HFFc6 (cell line): ENCODE data around the gene MEF2D. TPM values are rescaled to one million over a fixed set of nuclear protein-coding genes. Genes with fewer than 3 reads are reported as not detected.

Source experiments
- DNase-seq: peaks from one replicate; pipeline ENCODE4 v3.0.0-alpha.2; 2018
- H3K27ac Mint-ChIP-seq: 2 replicates; pipeline ENCODE4 v1.8.0; 2020; ENCODE audit warnings: mild to moderate bottlenecking, mixed read lengths
- H3K27me3 Mint-ChIP-seq: 2 replicates; pipeline ENCODE4 v1.8.0; 2021; ENCODE audit warnings: mild to moderate bottlenecking, moderate library complexity, mixed read lengths; ENCODE audit not compliant: insufficient read depth
- H3K36me3 Mint-ChIP-seq: 2 replicates; pipeline ENCODE4 v1.8.0; 2021; ENCODE audit warnings: low read depth, mixed read lengths
- H3K4me1 Mint-ChIP-seq: 2 replicates; pipeline ENCODE4 v1.8.0; 2020; ENCODE audit warnings: low read depth, mixed read lengths
- H3K4me3 Mint-ChIP-seq: 2 replicates; pipeline ENCODE4 v1.8.0; 2020; ENCODE audit warnings: mild to moderate bottlenecking, moderate library complexity, mixed read lengths
- H3K9me3 Mint-ChIP-seq: 2 replicates; pipeline ENCODE4 v1.8.0; 2020; ENCODE audit warnings: mild to moderate bottlenecking, mixed read lengths
- CTCF ChIP-seq: fragments of 200-600 bp; sonication (generic); IDR thresholded peaks from 2 replicates; pipeline ENCODE4 v1.5.0; 2021; ENCODE audit warnings: antibody characterized with exemption, mild to moderate bottlenecking
- total RNA-seq, 6 experiments: library from RNA; stranded (reverse); fragmentation: NEBNext Ultra II Directional; extraction: Animal tissue kit (Norgen Biotek cat#: 25700); gene quantifications; 2 replicates in 1 of 6; 3 replicates in 5 of 6; pipeline ENCODE4 v1.2.3, GENCODE V29; 2021

Gene MEF2D
- total RNA-seq, 6 experiments from 2014 or later, result 50.0 to 60.1 (median 56.8) TPM

GRCh38 chr1:156525071-156525501, 24.5 kb upstream of the MEF2D start:
- Mint-ChIP-seq H3K27me3 (no peaks in the 10 kb centered on the region; the same call in 1 of the 2 replicates), H3K9me3 (no peaks in the 10 kb centered on the region), H3K4me3 (no peak overlapping the region), H3K4me1 (peaks cover 18% of the 10 kb centered on the region), H3K27ac (no peak overlapping the region), H3K36me3 (peaks cover 11% of the 10 kb centered on the region)
- TF ChIP-seq CTCF, result no peak
- DNase-seq, result peak; percentile 19

GRCh38 chr1:156524481-156524869, 23.9 kb upstream of the MEF2D start:
- DNase-seq, result no peak
- peaks cover 11% of the 10 kb centered on the region for H3K36me3 Mint-ChIP-seq
- no peak overlapping the region for H3K4me3 Mint-ChIP-seq
- H3K9me3 Mint-ChIP-seq, result no peaks in the 10 kb centered on the region
- H3K27me3 Mint-ChIP-seq, result no peaks in the 10 kb centered on the region; the same call in 1 of the 2 replicates
- no peak for TF ChIP-seq CTCF
- H3K4me1 Mint-ChIP-seq, result peaks cover 18% of the 10 kb centered on the region
- no peak overlapping the region for H3K27ac Mint-ChIP-seq

GRCh38 chr1:156523801-156524480, 23.4 kb upstream of the MEF2D start:
- Mint-ChIP-seq H3K4me3 (no peak overlapping the region), H3K27ac (no peak overlapping the region), H3K9me3 (no peaks in the 10 kb centered on the region), H3K36me3 (peaks cover 11% of the 10 kb centered on the region), H3K27me3 (no peaks in the 10 kb centered on the region; the same call in 1 of the 2 replicates), H3K4me1 (peaks cover 18% of the 10 kb centered on the region)
- TF ChIP-seq CTCF, result no peak
- DNase-seq, result no peak

GRCh38 chr1:156522443-156522970, 21.9 kb upstream of the MEF2D start:
- H3K4me3 Mint-ChIP-seq, result no peak overlapping the region
- no peak for TF ChIP-seq CTCF
- H3K36me3 Mint-ChIP-seq, result peaks cover 4% of the 10 kb centered on the region; the same call in 1 of the 2 replicates
- no peaks in the 10 kb centered on the region for H3K27me3 Mint-ChIP-seq
- peaks cover 18% of the 10 kb centered on the region for H3K4me1 Mint-ChIP-seq
- H3K27ac Mint-ChIP-seq, result no peak overlapping the region
- no peaks in the 10 kb centered on the region for H3K9me3 Mint-ChIP-seq
- DNase-seq, result no peak

GRCh38 chr1:156517748-156518147, 17.2 kb upstream of the MEF2D start:
- DNase-seq, result no peak
- Mint-ChIP-seq H3K27ac (no peak overlapping the region), H3K4me1 (no peaks in the 10 kb centered on the region; the same call in 1 of the 2 replicates), H3K9me3 (no peaks in the 10 kb centered on the region), H3K36me3 (no peaks in the 10 kb centered on the region), H3K4me3 (no peak overlapping the region), H3K27me3 (no peaks in the 10 kb centered on the region)
- no peak for TF ChIP-seq CTCF
